BE2C (cell line): ENCODE data around the gene RSPRY1.

Experiments used
- DNase-seq: peaks from one replicate; pipeline ENCODE4 v3.0.0-alpha.2; 2020
- H3K27me3 ChIP-seq: fragments of 250-450 bp; sonication (Bioruptor Pico); 2 replicates; pipeline ENCODE4 v1.5.1; 2020; ENCODE audit warnings: mild to moderate bottlenecking
- H3K36me3 ChIP-seq: fragments of 250-450 bp; sonication (Bioruptor Pico); 2 replicates; pipeline ENCODE4 v1.5.1; 2020; ENCODE audit warnings: mild to moderate bottlenecking
- H3K4me1 ChIP-seq: fragments of 250-450 bp; sonication (Bioruptor Pico); 2 replicates; pipeline ENCODE4 v1.5.1; 2020
- H3K4me3 ChIP-seq: 2 replicates; pipeline ENCODE4 v1.5.1; 2011; ENCODE audit warnings: low read depth, low read length
- H3K9me3 ChIP-seq: fragments of 250-450 bp; sonication (Bioruptor Pico); 2 replicates; pipeline ENCODE4 v1.5.1; 2020
- TF ChIP-seq, protein P1 (sequence below): IDR thresholded peaks from 2 replicates; pipeline ENCODE4 v1.5.1; 2012; ENCODE audit warnings: mild to moderate bottlenecking, low read depth, low read length

RSPRY1 gene

DNA sequence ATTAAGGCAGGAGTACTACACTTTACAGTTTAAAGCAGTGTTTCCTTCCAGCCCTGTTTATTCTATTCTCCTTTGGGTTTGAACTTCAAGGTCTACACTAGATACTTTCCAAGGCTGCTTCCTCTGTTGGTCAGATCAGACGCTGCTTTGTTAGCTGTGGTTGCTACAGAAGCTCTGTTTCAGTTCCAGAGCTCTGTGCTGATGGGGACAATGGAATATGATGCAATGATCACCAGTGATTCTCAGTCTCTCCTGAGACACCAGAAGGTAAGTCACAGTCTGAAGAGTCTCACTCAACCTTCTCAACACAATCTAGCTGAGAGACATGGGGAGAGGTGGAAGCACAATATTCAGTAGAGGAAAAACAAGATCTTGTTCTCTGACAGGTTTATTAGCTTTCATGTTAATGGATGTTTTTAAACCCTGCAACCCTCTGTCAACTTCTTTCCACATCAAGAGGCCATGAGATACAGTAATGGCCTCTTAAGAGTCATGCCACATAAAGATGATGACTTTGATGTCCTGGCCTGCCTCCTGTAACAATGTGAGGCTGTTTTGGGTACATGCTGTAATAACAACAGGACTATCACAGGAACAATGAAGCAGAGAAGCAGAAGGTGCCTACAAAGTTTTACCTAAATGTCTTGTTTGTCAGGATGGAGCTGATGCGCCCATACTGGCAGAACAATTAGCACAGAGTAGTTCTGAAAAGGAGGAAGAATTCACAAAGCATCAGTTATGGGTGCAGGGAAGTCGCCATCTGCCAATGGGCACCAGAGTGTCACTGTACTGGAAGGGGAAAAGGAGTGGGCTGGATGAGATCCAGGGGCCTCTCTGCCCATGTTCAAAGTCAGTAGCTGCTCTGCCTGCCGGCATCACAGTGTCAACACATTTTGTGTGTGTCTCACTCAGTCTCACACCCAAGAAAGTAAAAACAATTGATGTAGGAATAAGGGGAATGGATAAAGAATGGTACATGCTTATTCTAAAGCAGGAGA, 33.7 kb upstream of the RSPRY1 start:
- no peaks in the 10 kb centered on the region for H3K27me3 ChIP-seq
- DNase-seq: no peak
- no peak overlapping the region for H3K4me3 ChIP-seq
- TF ChIP-seq, protein P1, sequence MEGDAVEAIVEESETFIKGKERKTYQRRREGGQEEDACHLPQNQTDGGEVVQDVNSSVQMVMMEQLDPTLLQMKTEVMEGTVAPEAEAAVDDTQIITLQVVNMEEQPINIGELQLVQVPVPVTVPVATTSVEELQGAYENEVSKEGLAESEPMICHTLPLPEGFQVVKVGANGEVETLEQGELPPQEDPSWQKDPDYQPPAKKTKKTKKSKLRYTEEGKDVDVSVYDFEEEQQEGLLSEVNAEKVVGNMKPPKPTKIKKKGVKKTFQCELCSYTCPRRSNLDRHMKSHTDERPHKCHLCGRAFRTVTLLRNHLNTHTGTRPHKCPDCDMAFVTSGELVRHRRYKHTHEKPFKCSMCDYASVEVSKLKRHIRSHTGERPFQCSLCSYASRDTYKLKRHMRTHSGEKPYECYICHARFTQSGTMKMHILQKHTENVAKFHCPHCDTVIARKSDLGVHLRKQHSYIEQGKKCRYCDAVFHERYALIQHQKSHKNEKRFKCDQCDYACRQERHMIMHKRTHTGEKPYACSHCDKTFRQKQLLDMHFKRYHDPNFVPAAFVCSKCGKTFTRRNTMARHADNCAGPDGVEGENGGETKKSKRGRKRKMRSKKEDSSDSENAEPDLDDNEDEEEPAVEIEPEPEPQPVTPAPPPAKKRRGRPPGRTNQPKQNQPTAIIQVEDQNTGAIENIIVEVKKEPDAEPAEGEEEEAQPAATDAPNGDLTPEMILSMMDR: no peak
- H3K4me1 ChIP-seq: no peaks in the 10 kb centered on the region
- peaks cover 42% of the 10 kb centered on the region for H3K36me3 ChIP-seq
- no peaks in the 10 kb centered on the region for H3K9me3 ChIP-seq

DNA sequence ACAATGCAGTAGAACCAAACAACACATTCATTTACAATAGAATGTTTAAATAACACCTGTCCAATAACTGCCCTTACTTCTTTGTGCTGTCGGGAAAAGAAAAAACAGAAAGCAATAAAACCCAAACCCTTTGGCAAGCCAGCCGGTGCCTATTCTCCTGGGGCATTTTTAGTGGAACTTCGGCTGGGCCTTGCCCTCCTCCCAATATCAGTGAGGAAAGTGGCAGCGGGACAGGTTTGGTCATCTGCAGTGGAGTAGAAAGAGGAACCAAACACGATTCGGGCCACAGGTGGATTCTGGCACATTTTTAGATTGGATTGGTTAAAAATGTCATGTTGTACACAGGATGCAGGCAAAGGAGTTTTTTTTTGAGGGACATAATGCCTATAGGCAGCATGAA, 32.3 kb upstream of the RSPRY1 start:
- DNase-seq: no peak
- H3K27me3 ChIP-seq: no peaks in the 10 kb centered on the region
- H3K36me3 ChIP-seq: peaks cover 55% of the 10 kb centered on the region
- TF ChIP-seq, protein P1: no peak
- H3K4me1 ChIP-seq: no peaks in the 10 kb centered on the region
- H3K9me3 ChIP-seq: no peaks in the 10 kb centered on the region
- H3K4me3 ChIP-seq: no peak overlapping the region

DNA sequence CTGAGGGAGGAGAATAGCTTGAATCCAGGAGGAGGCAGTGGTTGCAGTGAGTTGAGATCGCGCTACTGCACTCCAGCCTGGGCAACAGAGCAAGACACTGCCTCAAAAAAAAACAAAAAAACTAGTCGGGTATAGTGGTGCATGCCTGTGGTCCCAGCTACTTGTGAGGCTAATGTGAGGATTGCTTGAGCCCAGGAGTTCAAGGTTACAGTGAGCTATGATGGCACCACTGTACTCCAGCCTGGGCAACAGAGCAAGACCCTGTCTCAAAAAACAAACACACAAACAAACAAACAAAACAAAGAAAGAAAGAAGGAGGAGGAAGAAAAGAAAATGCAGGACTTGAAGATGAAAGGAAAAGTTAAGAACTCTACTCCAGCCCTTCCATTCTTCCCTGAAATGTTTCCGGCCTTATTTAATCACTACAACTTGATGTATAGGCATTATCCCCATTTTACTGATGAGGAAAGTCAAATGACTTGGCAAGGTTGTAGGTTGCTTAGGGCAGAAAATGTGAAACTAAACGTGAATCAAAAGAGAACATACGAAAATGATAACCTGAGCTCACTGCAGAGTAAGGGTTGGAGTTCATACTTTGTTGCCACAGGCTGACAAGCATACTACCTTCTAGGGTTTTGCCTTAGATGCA, 30.3 kb upstream of the RSPRY1 start:
- Histone ChIP-seq H3K27me3 (no peaks in the 10 kb centered on the region), H3K4me1 (no peaks in the 10 kb centered on the region), H3K4me3 (no peak overlapping the region), H3K9me3 (no peaks in the 10 kb centered on the region), H3K36me3 (peaks cover 66% of the 10 kb centered on the region)
- TF ChIP-seq, protein P1: no peak
- no peak for DNase-seq

- Histone ChIP-seq H3K27me3 (no peaks in the 10 kb centered on the region), H3K9me3 (no peaks in the 10 kb centered on the region), H3K36me3 (peaks cover 70% of the 10 kb centered on the region), H3K4me3 (no peak overlapping the region), H3K4me1 (no peaks in the 10 kb centered on the region)
- no peak for DNase-seq
- TF ChIP-seq, protein P1: no peak
Observed at GRCh38 chr16:57156351-57156703, 29.8 kb upstream of the RSPRY1 start.

DNA sequence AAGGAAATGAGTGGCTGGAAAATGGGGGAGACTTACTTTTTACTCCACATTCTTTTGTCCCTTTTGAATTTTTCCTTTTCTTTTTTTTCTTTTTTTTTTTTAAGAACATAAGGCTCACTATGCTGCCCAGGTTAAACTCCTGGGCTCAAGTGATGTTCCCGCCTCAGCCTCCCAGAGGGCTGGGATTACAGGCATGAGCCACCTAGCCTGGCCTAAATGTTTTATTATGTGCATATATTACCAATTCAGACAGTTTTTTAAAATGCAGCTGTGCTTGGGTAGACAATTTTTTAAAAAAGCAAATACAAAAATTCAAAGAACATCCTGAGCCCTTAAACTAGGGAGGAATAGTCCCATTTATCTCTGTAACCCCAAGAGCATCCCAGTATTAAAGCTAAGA, 28.6 kb upstream of the RSPRY1 start:
- H3K36me3 ChIP-seq: peaks cover 65% of the 10 kb centered on the region
- no peaks in the 10 kb centered on the region for H3K27me3 ChIP-seq
- no peak for DNase-seq
- TF ChIP-seq, protein P1: no peak
- no peaks in the 10 kb centered on the region for H3K9me3 ChIP-seq
- no peaks in the 10 kb centered on the region for H3K4me1 ChIP-seq
- H3K4me3 ChIP-seq: no peak overlapping the region

- DNase-seq: no peak
- Histone ChIP-seq H3K4me1 (no peaks in the 10 kb centered on the region), H3K4me3 (no peak overlapping the region), H3K27me3 (no peaks in the 10 kb centered on the region), H3K9me3 (no peaks in the 10 kb centered on the region), H3K36me3 (peaks cover 69% of the 10 kb centered on the region)
- TF ChIP-seq, protein P1: no peak
Observed at GRCh38 chr16:57159447-57159846, 26.7 kb upstream of the RSPRY1 start.
